GM19328 (cell line): Measurements from ENCODE around the gene CPLANE2.
"Not testable (repeated sequence)": the region's sequence is repeated elsewhere in the genome, so short reads cannot be mapped to it uniquely, and the experiment has no call there.

Experiments used
- ATAC-seq: cut with Tn5 transposase; IDR thresholded peaks from one replicate; pipeline ENCODE4 v1.9.1; 2021; ENCODE audit warnings: mild to moderate bottlenecking, moderate library complexity; ENCODE audit not compliant: unreplicated experiment

CPLANE2 gene

GRCh38 chr1:16231331-16232315, 5.4 kb downstream of the CPLANE2 start:
- no peak for ATAC-seq

GRCh38 chr1:16230744-16231143, 6.2 kb downstream of the CPLANE2 start:
- ATAC-seq = no peak

- ATAC-seq = no peak
Measured at GRCh38 chr1:16229976-16230740, 6.8 kb downstream of the CPLANE2 start.

GRCh38 chr1:16226490-16227179, 10.3 kb downstream of the CPLANE2 start:
- no peak for ATAC-seq

- ATAC-seq = no peak
Measured at GRCh38 chr1:16226129-16226489, 10.9 kb downstream of the CPLANE2 start.

- ATAC-seq = no peak
Measured at GRCh38 chr1:16224472-16224871, 12.5 kb downstream of the CPLANE2 start.

- not testable (repeated sequence) for ATAC-seq
Measured at GRCh38 chr1:16222716-16223115, 14.3 kb downstream of the CPLANE2 start.

GRCh38 chr1:16221499-16221898, 15.5 kb downstream of the CPLANE2 start:
- no peak for ATAC-seq

- ATAC-seq = no peak
Measured at GRCh38 chr1:16219968-16220500, 16.9 kb downstream of the CPLANE2 start.

GRCh38 chr1:16218674-16219071, 18.3 kb downstream of the CPLANE2 start:
- no peak for ATAC-seq

- ATAC-seq = no peak
Measured at GRCh38 chr1:16218014-16218673, 18.8 kb downstream of the CPLANE2 start.

GRCh38 chr1:16217061-16217785, 19.8 kb downstream of the CPLANE2 start:
- peak; percentile 73 for ATAC-seq

- no peak for ATAC-seq
Measured at GRCh38 chr1:16215882-16216753, 20.9 kb downstream of the CPLANE2 start.

GRCh38 chr1:16215240-16215639, 21.7 kb downstream of the CPLANE2 start:
- ATAC-seq = not testable (repeated sequence)

- not testable (repeated sequence) for ATAC-seq
Measured at GRCh38 chr1:16213544-16213943, 23.4 kb downstream of the CPLANE2 start.

- no peak for ATAC-seq
Measured at GRCh38 chr1:16213013-16213412, 24.0 kb downstream of the CPLANE2 start.

GRCh38 chr1:16212251-16212961, 24.6 kb downstream of the CPLANE2 start, which contains the start of gene ARHGEF19:
Gene ARHGEF19, minus strand, starts transcription at chr1:16212652. Its CDS starts 3,598 bp downstream, at chr1:16209054.
- no peak for ATAC-seq

- ATAC-seq = no peak
Measured at GRCh38 chr1:16211824-16212223, 25.2 kb downstream of the CPLANE2 start.
